OCI-LY1 (cell line): ENCODE results near the gene USH2A.

Experiments
- H2AFZ ChIP-seq: fragments of 200-600 bp; sonication (generic), shearing (Covaris generic); 2 replicates; pipeline ENCODE4 v1.6.0; 2014; ENCODE audit warnings: antibody characterized with exemption, mild to moderate bottlenecking, low read length
- H3F3A ChIP-seq: fragments of 200-600 bp; sonication (generic), shearing (Covaris generic); 2 replicates; pipeline ENCODE4 v1.6.0; 2014; ENCODE audit warnings: mild to moderate bottlenecking, antibody characterized with exemption, low read length, moderate library complexity; ENCODE audit not compliant: insufficient read depth
- H3K27ac ChIP-seq: fragments of 200-600 bp; sonication (generic); 2 replicates; pipeline ENCODE4 v1.5.1; 2014; ENCODE audit warnings: low read length, mixed run types, mild to moderate bottlenecking, low read depth; ENCODE audit not compliant: poor library complexity, severe bottlenecking
- H3K27me3 ChIP-seq: fragments of 200-600 bp; sonication (generic); 2 replicates; pipeline ENCODE4 v1.6.0; 2014; ENCODE audit warnings: antibody characterized with exemption, mild to moderate bottlenecking, low read length, moderate library complexity; ENCODE audit not compliant: insufficient read depth
- H3K36me3 ChIP-seq: fragments of 200-600 bp; sonication (generic); 2 replicates; pipeline ENCODE4 v1.6.1; 2014; ENCODE audit warnings: mild to moderate bottlenecking, antibody characterized with exemption, low read length, moderate library complexity, mixed read lengths; ENCODE audit not compliant: insufficient read depth
- H3K4me1 ChIP-seq: fragments of 200-600 bp; sonication (generic); 2 replicates; pipeline ENCODE4 v1.5.1; 2014; ENCODE audit warnings: mild to moderate bottlenecking, low read length, moderate library complexity; ENCODE audit not compliant: insufficient read depth, severe bottlenecking
- H3K4me2 ChIP-seq: fragments of 200-600 bp; sonication (generic), shearing (Covaris generic); 2 replicates; pipeline ENCODE4 v1.6.1; 2014; ENCODE audit warnings: low read length
- H3K4me3 ChIP-seq: fragments of 200-600 bp; sonication (generic); 2 replicates; pipeline ENCODE4 v1.5.1; 2014; ENCODE audit warnings: low read length, low read depth, mild to moderate bottlenecking, mixed read lengths; ENCODE audit not compliant: poor library complexity, severe bottlenecking
- H3K79me2 ChIP-seq: fragments of 200-600 bp; shearing (Covaris generic); 2 replicates; pipeline ENCODE4 v1.6.1; 2016; ENCODE audit warnings: mixed run types, low read length, mixed read lengths; ENCODE audit not compliant: insufficient read depth
- H3K9ac ChIP-seq: fragments of 200-600 bp; sonication (generic), shearing (Covaris generic); 2 replicates; pipeline ENCODE4 v1.6.1; 2014; ENCODE audit warnings: mild to moderate bottlenecking, low read length, mixed read lengths
- H3K9me2 ChIP-seq: fragments of 200-600 bp; sonication (generic), shearing (Covaris generic); 2 replicates; pipeline ENCODE4 v1.6.1; 2014; ENCODE audit warnings: low read depth, mild to moderate bottlenecking, low read length, mixed read lengths
- H3K9me3 ChIP-seq: fragments of 200-600 bp; shearing (Covaris generic); 2 replicates; pipeline ENCODE4 v1.6.1; 2014; ENCODE audit warnings: low read length, mixed read lengths
- H4K20me1 ChIP-seq: fragments of 200-600 bp; sonication (generic), shearing (Covaris generic); 2 replicates; pipeline ENCODE4 v1.6.0; 2016; ENCODE audit warnings: mild to moderate bottlenecking, low read length; ENCODE audit not compliant: insufficient read depth
- CTCF ChIP-seq: fragments of 200-600 bp; sonication (generic), shearing (Covaris generic); IDR thresholded peaks from 2 replicates; pipeline ENCODE4 v1.5.1; 2017; ENCODE audit warnings: mild to moderate bottlenecking, antibody characterized with exemption, low read length, moderate library complexity, mixed read lengths
- EZH2 ChIP-seq: fragments of 200-600 bp; sonication (generic), shearing (Covaris generic); IDR thresholded peaks from 2 replicates; pipeline ENCODE4 v1.8.0; 2017; ENCODE audit warnings: borderline replicate concordance, mixed run types, mild to moderate bottlenecking, antibody characterized with exemption, low read length, moderate library complexity, mixed read lengths

Gene USH2A

GRCh38 chr1:215672482-215672881 is 750.8 kb downstream of the USH2A start:
- H3K27me3 ChIP-seq = no peaks in the 10 kb centered on the region
- no peak overlapping the region for H3K9ac ChIP-seq
- no peaks in the 10 kb centered on the region for H3F3A ChIP-seq
- no peaks in the 10 kb centered on the region for H3K9me2 ChIP-seq
- no peaks in the 10 kb centered on the region for H3K9me3 ChIP-seq
- H3K79me2 ChIP-seq = no peaks in the 10 kb centered on the region
- H2AFZ ChIP-seq = no peak overlapping the region
- no peaks in the 10 kb centered on the region for H3K36me3 ChIP-seq
- H3K27ac ChIP-seq = no peak overlapping the region
- H4K20me1 ChIP-seq = no peaks in the 10 kb centered on the region
- no peak overlapping the region for H3K4me3 ChIP-seq
- TF ChIP-seq EZH2 (no peak), CTCF (no peak)
- no peaks in the 10 kb centered on the region for H3K4me1 ChIP-seq
- no peak overlapping the region for H3K4me2 ChIP-seq

GRCh38 chr1:215669806-215670491 is 753.3 kb downstream of the USH2A start:
- H3K9me2 ChIP-seq = no peaks in the 10 kb centered on the region
- H3K36me3 ChIP-seq = no peaks in the 10 kb centered on the region
- H3K27ac ChIP-seq = no peak overlapping the region
- H3K27me3 ChIP-seq = no peaks in the 10 kb centered on the region
- H3K4me3 ChIP-seq = no peak overlapping the region
- H3K4me1 ChIP-seq = no peaks in the 10 kb centered on the region
- H3K4me2 ChIP-seq = no peak overlapping the region
- no peak overlapping the region for H2AFZ ChIP-seq
- H4K20me1 ChIP-seq = no peaks in the 10 kb centered on the region
- H3K9ac ChIP-seq = no peak overlapping the region
- no peaks in the 10 kb centered on the region for H3F3A ChIP-seq
- H3K9me3 ChIP-seq = no peaks in the 10 kb centered on the region
- no peak for TF ChIP-seq EZH2
- no peak for TF ChIP-seq CTCF
- H3K79me2 ChIP-seq = no peaks in the 10 kb centered on the region

GRCh38 chr1:215667761-215668160 is 755.5 kb downstream of the USH2A start:
- no peaks in the 10 kb centered on the region for H3K4me1 ChIP-seq
- H3K9ac ChIP-seq = no peak overlapping the region
- no peak for TF ChIP-seq EZH2
- no peak for TF ChIP-seq CTCF
- H3F3A ChIP-seq = no peaks in the 10 kb centered on the region
- no peak overlapping the region for H3K4me2 ChIP-seq
- H3K36me3 ChIP-seq = no peaks in the 10 kb centered on the region
- H3K27me3 ChIP-seq = no peaks in the 10 kb centered on the region
- no peaks in the 10 kb centered on the region for H3K9me2 ChIP-seq
- H3K4me3 ChIP-seq = no peak overlapping the region
- H4K20me1 ChIP-seq = no peaks in the 10 kb centered on the region
- no peak overlapping the region for H2AFZ ChIP-seq
- H3K27ac ChIP-seq = no peak overlapping the region
- H3K79me2 ChIP-seq = no peaks in the 10 kb centered on the region
- H3K9me3 ChIP-seq = no peaks in the 10 kb centered on the region
